Right ventricle myocardium superior (tissue), 1 donor: Measurements from ENCODE around the gene ELOVL1. TPM values are rescaled to one million over a fixed set of nuclear protein-coding genes. Genes with fewer than 3 reads are reported as not detected.
"Not testable (repeated sequence)": the region's sequence is repeated elsewhere in the genome, so short reads cannot be mapped to it uniquely, and the experiment has no call there.

Experiments used
- ATAC-seq: fragments of 200-7000 bp; cut with Tn5 transposase; one replicate; pipeline ENCODE4 v1.9.1; 2020; ENCODE audit warnings: mild to moderate bottlenecking; ENCODE audit not compliant: poor library complexity
- DNase-seq: peaks from one replicate; pipeline ENCODE4 v3.0.0-alpha.2; 2020
- intact Hi-C: fragments of 100-400 bp; cut with DNase I; formaldehyde crosslinking; loops from one replicate; pipeline ENCODE4 v1.11.2; 2022
- total RNA-seq: library from RNA; stranded (reverse); fragmentation: NEBNext Ultra II Directional; extraction: Animal tissue kit (Norgen Biotek cat#: 25700); gene quantifications from one replicate; pipeline ENCODE4 v1.2.1, GENCODE V29; 2021
- donor health status: DM: no; HTN: yes; CAD: no; lungs with severe emphysema.

The ELOVL1 gene
- total RNA-seq, 1 donor from 2014 or later = 29.3 TPM

GRCh38 chr1:43386676-43387075 is 18.9 kb upstream of the ELOVL1 start:
- intact Hi-C loops = no loop called here

GRCh38 chr1:43383449-43383848 is 15.6 kb upstream of the ELOVL1 start:
- ATAC-seq = peak; percentile 70
- no peak for DNase-seq
- intact Hi-C loops = no loop called here

More at GRCh38 chr1:43386676-43387075, 18.9 kb upstream of the ELOVL1 start:
- ATAC-seq (no peak), DNase-seq (no peak)

- ATAC-seq (peak; percentile 84), DNase-seq (no peak)
- intact Hi-C loops = no loop called here
Observed at GRCh38 chr1:43382027-43382779, 14.4 kb upstream of the ELOVL1 start.

- no peak for DNase-seq
- intact Hi-C loops = no loop called here
- ATAC-seq = peak; percentile 13
Observed at GRCh38 chr1:43381612-43382011, 13.8 kb upstream of the ELOVL1 start.

GRCh38 chr1:43379476-43379875 is 11.7 kb upstream of the ELOVL1 start:
- ATAC-seq (no peak), DNase-seq (no peak)
- intact Hi-C loops = no loop called here

GRCh38 chr1:43377831-43378230 is 10.0 kb upstream of the ELOVL1 start:
- intact Hi-C loops = no loop called here
- ATAC-seq (no peak), DNase-seq (no peak)

GRCh38 chr1:43376723-43377235 is 9.0 kb upstream of the ELOVL1 start:
- no peak for ATAC-seq
- intact Hi-C loops = no loop called here

GRCh38 chr1:43373066-43373940 is 5.5 kb upstream of the ELOVL1 start:
- DNase-seq (no peak), ATAC-seq (peak; percentile 58)
- intact Hi-C loops = no loop called here

More at GRCh38 chr1:43376723-43377235, 9.0 kb upstream of the ELOVL1 start:
- DNase-seq = no peak

- no peak for ATAC-seq
- intact Hi-C loops = no loop called here
- no peak for DNase-seq
Observed at GRCh38 chr1:43372172-43372571, 4.4 kb upstream of the ELOVL1 start.

GRCh38 chr1:43370564-43370963 is 2.8 kb upstream of the ELOVL1 start:
- ATAC-seq (no peak), DNase-seq (no peak)
- intact Hi-C loops = no loop called here

GRCh38 chr1:43369779-43370178 is 2.0 kb upstream of the ELOVL1 start:
- intact Hi-C loops = loop anchor here (5.0 kb wide), 1 partner anchor 132 kb away; no protein-coding TSS in a partner anchor
- not testable (repeated sequence) for DNase-seq, ATAC-seq

GRCh38 chr1:43368646-43369020 is 822 bp upstream of the ELOVL1 start:
- no peak for ATAC-seq
- no peak for DNase-seq
- intact Hi-C loops = loop anchor here (5.0 kb wide), 1 partner anchor 131 kb away; no protein-coding TSS in a partner anchor

- DNase-seq = peak; percentile 54
- intact Hi-C loops = loop anchor here (5.0 kb wide), 1 partner anchor 130 kb away; no protein-coding TSS in a partner anchor
- peak; percentile 14 for ATAC-seq
Observed at GRCh38 chr1:43367026-43367903, 546 bp downstream of the ELOVL1 start.

- DNase-seq (no peak), ATAC-seq (no peak)
- intact Hi-C loops = loop anchor here (5.0 kb wide), 1 partner anchor 129 kb away; no protein-coding TSS in a partner anchor
Observed at GRCh38 chr1:43366601-43367025, 1.2 kb downstream of the ELOVL1 start.

- ATAC-seq = no peak
- no peak for DNase-seq
- intact Hi-C loops = loop anchor here (5.0 kb wide), 1 partner anchor 129 kb away; no protein-coding TSS in a partner anchor
Observed at GRCh38 chr1:43366179-43366578, 1.6 kb downstream of the ELOVL1 start.

GRCh38 chr1:43365678-43366077 is 2.1 kb downstream of the ELOVL1 start:
- ATAC-seq (no peak), DNase-seq (no peak)
- intact Hi-C loops = loop anchor here (5.0 kb wide), 1 partner anchor 128 kb away; no protein-coding TSS in a partner anchor

GRCh38 chr1:43363935-43364525 is 3.8 kb downstream of the ELOVL1 start:
- intact Hi-C loops = no loop called here
- DNase-seq (no peak), ATAC-seq (no peak)
